ENCODE data around the gene AUP1.
"Not testable (repeated sequence)": the region's sequence is repeated elsewhere in the genome, so short reads cannot be mapped to it uniquely, and the experiment has no call there.

Gene AUP1

DNA sequence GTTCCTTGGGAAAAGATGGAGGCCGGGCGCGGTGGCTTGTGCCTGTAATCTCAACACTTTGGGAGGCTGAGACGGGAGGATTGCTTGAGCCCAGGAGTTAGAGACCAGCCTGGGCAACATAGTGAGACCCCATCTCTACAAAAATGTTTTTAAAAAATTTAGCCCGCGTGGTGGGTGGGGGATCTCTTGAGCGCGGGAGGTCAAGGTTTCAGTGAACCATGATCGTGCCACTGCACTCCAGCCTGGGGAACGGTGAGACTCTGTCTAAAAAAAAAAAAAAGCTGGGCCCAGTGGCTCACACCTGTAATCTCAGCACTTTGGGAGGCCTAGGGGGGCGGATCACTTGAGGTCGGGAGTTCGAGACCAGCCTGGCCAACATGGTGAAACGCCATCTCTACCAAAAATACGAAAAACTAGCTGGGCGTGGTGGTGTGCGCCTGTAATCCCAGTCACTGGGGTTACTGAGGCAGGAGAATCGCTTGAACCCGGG is 45.8 kb downstream of the AUP1 start:
- peaks cover 14% of the 10 kb centered on the region for H3K36me3 ChIP-seq (ENCODE audit: control insufficient read depth, insufficient read depth, low read length)
- DNase-seq; H3K27me3 ChIP-seq (replicated peaks; ENCODE audit: control insufficient read depth, insufficient read depth, low read length, poor library complexity, severe bottlenecking); H3K9me3 ChIP-seq (ENCODE audit: control insufficient read depth, low read length): not testable (repeated sequence)
- peaks cover 21% of the 10 kb centered on the region for H3K4me1 ChIP-seq (ENCODE audit: control insufficient read depth, insufficient read depth, low read length, poor library complexity, severe bottlenecking)
- H3K27ac ChIP-seq (ENCODE audit: insufficient read depth, low read length, poor library complexity, severe bottlenecking): peak overlapping the region; percentile 98
- peak overlapping the region; percentile 100 for H3K4me3 ChIP-seq (ENCODE audit: insufficient read depth, low read depth, low read length, poor library complexity, severe bottlenecking)

DNA sequence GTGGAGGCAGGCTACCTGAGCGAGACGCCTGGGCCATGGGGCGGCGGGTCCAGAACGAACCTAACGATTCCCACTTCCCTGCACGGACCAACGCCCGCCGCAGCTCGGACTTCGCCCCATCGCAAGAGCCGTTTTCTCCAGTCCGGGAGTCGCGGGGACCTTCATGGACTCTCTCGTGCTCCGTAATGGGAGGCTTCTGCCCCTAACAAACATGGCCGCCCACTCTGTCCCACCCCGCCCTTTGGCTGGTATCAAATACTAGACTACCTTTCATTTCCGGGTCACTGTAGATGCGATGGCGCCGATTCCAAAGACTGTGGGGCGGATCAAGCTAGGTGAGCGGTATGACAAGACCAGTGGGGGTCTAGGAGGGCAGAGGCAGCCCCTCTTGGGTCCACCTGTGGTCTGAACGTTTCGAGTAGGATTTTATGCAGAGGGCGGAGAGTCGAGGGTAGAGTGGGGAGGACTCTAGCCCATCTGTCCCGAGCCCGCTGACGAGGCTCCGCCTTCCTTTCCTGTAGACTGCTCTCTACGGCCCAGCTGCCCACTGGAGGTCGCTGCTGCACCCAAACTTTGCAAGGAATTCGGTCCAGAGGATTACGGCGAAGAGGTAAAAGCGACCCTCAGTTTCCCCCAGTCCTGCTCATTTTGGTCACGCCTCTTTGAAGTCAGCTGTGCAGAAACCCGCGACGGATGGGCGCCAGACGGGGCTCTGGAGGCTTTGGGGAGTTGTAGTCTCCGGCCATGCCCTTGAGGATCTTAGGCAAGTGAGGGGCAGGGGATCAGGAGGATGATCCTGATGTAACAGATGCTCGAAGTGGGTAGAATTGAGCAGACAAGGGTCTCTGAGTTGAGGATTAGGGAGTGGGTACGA is 46.5 kb downstream of the AUP1 start, which contains the start of the genes CCDC142 and TTC31:
CCDC142 (minus strand) TSS at position 198 of the 874 bp plus-strand sequence; CDS start at position 37, 161 bp downstream.
TTC31 (plus strand) TSS at position 281 of the 874 bp plus-strand sequence; CDS start at position 296, 15 bp downstream.
- Histone ChIP-seq H3K27ac (ENCODE audit: insufficient read depth, low read length, poor library complexity, severe bottlenecking) (peak within 1 kb of the TSS; percentile 98), H3K4me1 (ENCODE audit: control insufficient read depth, insufficient read depth, low read length, poor library complexity, severe bottlenecking) (peaks cover 21% of the 10 kb centered on the region), H3K27me3 (replicated peaks; ENCODE audit: control insufficient read depth, insufficient read depth, low read length, poor library complexity, severe bottlenecking) (no peaks in the 10 kb centered on the region), H3K4me3 (ENCODE audit: insufficient read depth, low read depth, low read length, poor library complexity, severe bottlenecking) (peak within 1 kb of the TSS; percentile 100), H3K9me3 (ENCODE audit: control insufficient read depth, low read length) (no peaks in the 10 kb centered on the region), H3K36me3 (ENCODE audit: control insufficient read depth, insufficient read depth, low read length) (peaks cover 8% of the 10 kb centered on the region)
- peak; percentile 84 to 90 (median 89) for DNase-seq

DNA sequence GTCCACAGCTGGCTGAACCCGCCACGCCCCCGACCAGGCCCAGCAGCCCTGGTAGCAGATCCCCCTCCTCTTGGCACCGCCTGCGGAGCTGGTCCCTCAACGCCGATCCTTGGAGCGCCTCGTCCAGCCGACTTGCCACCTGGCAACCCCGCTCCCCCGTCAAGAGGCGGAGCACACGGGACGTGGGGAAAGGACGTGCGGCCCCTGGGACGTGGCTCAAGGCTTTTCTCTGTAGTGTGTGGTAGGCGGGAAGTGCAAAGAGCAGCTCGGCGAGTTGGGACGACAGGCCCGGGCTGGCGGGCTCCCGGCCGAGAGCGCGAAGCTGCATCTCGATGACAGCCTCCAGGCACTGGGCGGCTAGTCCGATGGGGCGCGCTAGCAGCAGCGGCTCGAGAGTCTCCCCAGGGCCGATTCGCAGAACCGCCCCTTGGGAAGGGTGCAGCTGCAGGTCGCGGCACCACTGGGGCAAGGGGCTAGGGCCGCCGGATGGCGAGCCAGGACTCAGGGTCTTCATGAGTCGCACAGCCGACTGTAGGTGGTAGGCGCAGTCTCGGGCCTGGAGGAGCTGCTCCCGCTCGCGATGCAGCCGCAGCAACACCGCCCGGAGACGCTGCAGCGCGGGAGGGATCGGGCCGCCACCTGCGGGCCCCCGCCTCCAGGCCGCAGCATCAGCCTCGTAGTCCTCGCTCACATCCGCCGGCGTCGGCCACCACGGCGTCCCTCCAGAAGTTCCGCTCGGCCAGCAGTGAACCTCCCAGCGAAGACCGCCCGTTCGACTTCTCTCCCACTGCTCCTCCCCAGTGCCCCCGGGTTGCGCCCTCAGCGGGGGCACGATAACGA is 47.3 kb downstream of the AUP1 start:
- Histone ChIP-seq H3K4me1 (ENCODE audit: control insufficient read depth, insufficient read depth, low read length, poor library complexity, severe bottlenecking) (peaks cover 21% of the 10 kb centered on the region), H3K27me3 (replicated peaks; ENCODE audit: control insufficient read depth, insufficient read depth, low read length, poor library complexity, severe bottlenecking) (no peaks in the 10 kb centered on the region), H3K4me3 (ENCODE audit: insufficient read depth, low read depth, low read length, poor library complexity, severe bottlenecking) (peak overlapping the region; percentile 100), H3K9me3 (ENCODE audit: control insufficient read depth, low read length) (no peaks in the 10 kb centered on the region), H3K27ac (ENCODE audit: insufficient read depth, low read length, poor library complexity, severe bottlenecking) (peak overlapping the region; percentile 98), H3K36me3 (ENCODE audit: control insufficient read depth, insufficient read depth, low read length) (peaks cover 8% of the 10 kb centered on the region)
- peak in 2 of 3 donors; percentile 27 to 41 for DNase-seq

DNA sequence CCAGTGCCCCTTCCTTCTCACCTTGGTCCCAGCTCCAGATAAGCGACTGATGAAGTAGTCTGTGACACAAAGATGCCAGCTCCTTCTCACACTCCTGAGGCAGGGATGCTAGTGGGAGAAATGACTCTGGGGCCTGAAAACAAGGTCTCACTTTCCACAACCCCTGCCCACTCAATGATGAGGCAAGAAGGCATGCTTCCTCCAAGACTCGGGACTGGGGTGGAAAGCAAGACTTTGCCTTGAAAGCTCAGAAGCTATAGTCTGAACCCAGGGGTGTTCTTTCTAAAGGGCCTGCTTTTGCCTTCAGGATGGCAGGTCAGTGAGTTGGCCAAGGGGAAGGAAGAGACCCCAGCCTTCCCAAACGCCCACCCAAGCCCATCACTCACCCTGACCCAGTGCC is 48.1 kb downstream of the AUP1 start:
- H3K27me3 ChIP-seq (replicated peaks; ENCODE audit: control insufficient read depth, insufficient read depth, low read length, poor library complexity, severe bottlenecking): no peaks in the 10 kb centered on the region
- H3K4me1 ChIP-seq (ENCODE audit: control insufficient read depth, insufficient read depth, low read length, poor library complexity, severe bottlenecking): peaks cover 21% of the 10 kb centered on the region
- H3K27ac ChIP-seq (ENCODE audit: insufficient read depth, low read length, poor library complexity, severe bottlenecking): peak overlapping the region; percentile 98
- H3K4me3 ChIP-seq (ENCODE audit: insufficient read depth, low read depth, low read length, poor library complexity, severe bottlenecking): peak overlapping the region; percentile 100
- DNase-seq: no peak
- no peaks in the 10 kb centered on the region for H3K9me3 ChIP-seq (ENCODE audit: control insufficient read depth, low read length)
- peaks cover 8% of the 10 kb centered on the region for H3K36me3 ChIP-seq (ENCODE audit: control insufficient read depth, insufficient read depth, low read length)
